Measurements from ENCODE around the gene WEE2. TPM values are rescaled to one million over a fixed set of nuclear protein-coding genes. Genes with fewer than 3 reads are reported as not detected.

WEE2 gene
- total RNA-seq: not detected

- Histone ChIP-seq H3K27me3 (no peaks in the 10 kb centered on the region), H3K4me3 (no peak within 1 kb of the TSS), H3K36me3 (no peaks in the 10 kb centered on the region), H3K9me3 (no peaks in the 10 kb centered on the region), H3K27ac (no peak within 1 kb of the TSS), H3K4me1 (peaks cover 11% of the 10 kb centered on the region)
- TF ChIP-seq POLR2AphosphoS5 (IDR thresholded peaks at IDR 0.05) (no peak), EP300 (IDR thresholded peaks at IDR 0.05) (no peak), CTCF (IDR thresholded peaks at IDR 0.05) (no peak), POLR2A (IDR thresholded peaks at IDR 0.05) (no peak)
- 93% methylated on average over 6 of the region's 6 CpGs for WGBS
- DNase-seq (ENCODE audit: low spot score in 2 of 2): no peak
These were observed at the start of gene WEE2 for GRCh38 chr7:141708351-141708750. TSS of gene WEE2 (plus strand) at chr7:141708353. CDS start at chr7:141708759, 406 bp downstream.

GRCh38 chr7:141659501-141659900, 48.7 kb upstream of the WEE2 start:
- peaks cover 59% of the 10 kb centered on the region for H3K36me3 ChIP-seq

GRCh38 chr7:141660259-141660658, 47.9 kb upstream of the WEE2 start:
- H3K36me3 ChIP-seq: peaks cover 67% of the 10 kb centered on the region
- no peak overlapping the region for H3K27ac ChIP-seq
- 86% methylated on average over 4 of the region's 4 CpGs for WGBS
- TF ChIP-seq CTCF (IDR thresholded peaks at IDR 0.05): no peak
- TF ChIP-seq POLR2A (IDR thresholded peaks at IDR 0.05): no peak
- no peak for TF ChIP-seq EP300 (IDR thresholded peaks at IDR 0.05)
- TF ChIP-seq POLR2AphosphoS5 (IDR thresholded peaks at IDR 0.05): no peak
- no peaks in the 10 kb centered on the region for H3K27me3 ChIP-seq
- peaks cover 3% of the 10 kb centered on the region for H3K4me1 ChIP-seq
- no peak for DNase-seq (ENCODE audit: low spot score in 2 of 2)
- H3K9me3 ChIP-seq: no peaks in the 10 kb centered on the region
- H3K4me3 ChIP-seq: no peak overlapping the region

More at GRCh38 chr7:141659501-141659900, 48.7 kb upstream of the WEE2 start:
- H3K4me3 ChIP-seq: no peak overlapping the region
- no peak for TF ChIP-seq EP300 (IDR thresholded peaks at IDR 0.05)
- TF ChIP-seq CTCF (IDR thresholded peaks at IDR 0.05): no peak
- TF ChIP-seq POLR2AphosphoS5 (IDR thresholded peaks at IDR 0.05): no peak
- no peak for TF ChIP-seq POLR2A (IDR thresholded peaks at IDR 0.05)
- H3K9me3 ChIP-seq: no peaks in the 10 kb centered on the region
- no peaks in the 10 kb centered on the region for H3K27me3 ChIP-seq
- 83% methylated on average over 4 of the region's 6 CpGs for WGBS
- H3K4me1 ChIP-seq: peaks cover 3% of the 10 kb centered on the region
- no peak for DNase-seq (ENCODE audit: low spot score in 2 of 2)
- H3K27ac ChIP-seq: no peak overlapping the region

GRCh38 chr7:141663081-141663849, 44.9 kb upstream of the WEE2 start:
- no peaks in the 10 kb centered on the region for H3K9me3 ChIP-seq
- DNase-seq (ENCODE audit: low spot score in 2 of 2): no peak
- peaks cover 63% of the 10 kb centered on the region for H3K36me3 ChIP-seq
- WGBS: 60% methylated on average over 6 of the region's 6 CpGs
- peak overlapping the region; percentile 17 for H3K27ac ChIP-seq
- no peaks in the 10 kb centered on the region for H3K27me3 ChIP-seq
- H3K4me3 ChIP-seq: no peak overlapping the region
- peaks cover 3% of the 10 kb centered on the region for H3K4me1 ChIP-seq
- TF ChIP-seq POLR2A (IDR thresholded peaks at IDR 0.05): no peak
- TF ChIP-seq POLR2AphosphoS5 (IDR thresholded peaks at IDR 0.05): no peak
- TF ChIP-seq CTCF (IDR thresholded peaks at IDR 0.05): no peak
- no peak for TF ChIP-seq EP300 (IDR thresholded peaks at IDR 0.05)

GRCh38 chr7:141664450-141664849, 43.7 kb upstream of the WEE2 start:
- TF ChIP-seq POLR2AphosphoS5 (IDR thresholded peaks at IDR 0.05) (no peak), CTCF (IDR thresholded peaks at IDR 0.05) (no peak), EP300 (IDR thresholded peaks at IDR 0.05) (no peak), POLR2A (IDR thresholded peaks at IDR 0.05) (no peak)
- H3K27me3 ChIP-seq: no peaks in the 10 kb centered on the region
- no peak overlapping the region for H3K27ac ChIP-seq
- H3K9me3 ChIP-seq: no peaks in the 10 kb centered on the region
- H3K4me1 ChIP-seq: peaks cover 3% of the 10 kb centered on the region
- 96% methylated on average over 6 of the region's 6 CpGs for WGBS
- H3K4me3 ChIP-seq: no peak overlapping the region
- no peak for DNase-seq (ENCODE audit: low spot score in 2 of 2)
- peaks cover 59% of the 10 kb centered on the region for H3K36me3 ChIP-seq

Measured in suprapubic skin (tissue), 4 donors.